Stomach (tissue), 9 donors: ENCODE results near the gene FAM163B. TPM values are rescaled to one million over a fixed set of nuclear protein-coding genes. Genes with fewer than 3 reads are reported as not detected.

ENCODE experiments used
- DNase-seq, 2 donors: peaks; one replicate each; pipeline versions ENCODE4 v3.0.0 to v3.0.0-alpha.2; 2013 to 2019
- H3K27ac ChIP-seq, 5 donors: fragments of 200-600 bp in 4 of 5; sonication (generic) in 4 of 5; one replicate each; pipeline ENCODE4 v1.5.1; 2013 to 2019; ENCODE audit warnings: mild to moderate bottlenecking in 1 of 5, moderate library complexity in 1 of 5
- H3K27me3 ChIP-seq, 3 donors: fragments of 200-600 bp; sonication (generic); one replicate each; pipeline ENCODE4 v1.5.1; 2017 to 2019; ENCODE audit warnings: mixed run types in 1 of 3
- H3K36me3 ChIP-seq, 4 donors: fragments of 200-600 bp; sonication (generic); 1 replicate in 3 of 4; 2 replicates in 1 of 4; pipeline ENCODE4 v1.5.1; 2016 to 2019
- H3K4me1 ChIP-seq, 4 donors: fragments of 200-600 bp; sonication (generic); one replicate each; pipeline ENCODE4 v1.5.1; 2016 to 2019
- H3K4me3 ChIP-seq, 4 donors: fragments of 200-600 bp; sonication (generic) in 3 of 4; one replicate each; pipeline ENCODE4 v1.5.1; 2016 to 2019; ENCODE audit warnings: mild to moderate bottlenecking in 1 of 4
- H3K9me3 ChIP-seq, 4 donors: fragments of 200-600 bp; sonication (generic); one replicate each; pipeline ENCODE4 v1.5.1; 2016 to 2019
- CTCF ChIP-seq, 7 experiments: fragments of 450-650 bp in 4 of 7; fragments of 200-600 bp in 3 of 7; sonication (generic) in 3 of 7; IDR thresholded peaks; one replicate each; pipeline ENCODE4 v1.5.1; 2016 to 2019; ENCODE audit warnings: antibody characterized with exemption in 7 of 7, control low read depth in 2 of 7, mild to moderate bottlenecking in 1 of 7
- EP300 ChIP-seq: sonication (generic); formaldehyde crosslinking; IDR thresholded peaks from one replicate; pipeline ENCODE4 v1.6.1; 2017; ENCODE audit warnings: antibody characterized with exemption
- POLR2A ChIP-seq, 4 donors: fragments of 450-650 bp; IDR thresholded peaks; one replicate each; pipeline ENCODE4 v1.6.1; 2016; ENCODE audit warnings: antibody characterized with exemption in 4 of 4, control low read depth in 2 of 4, mild to moderate bottlenecking in 1 of 4, moderate library complexity in 1 of 4
- POLR2AphosphoS5 ChIP-seq, 3 donors: sonication (generic); formaldehyde crosslinking; IDR thresholded peaks; one replicate each; pipeline ENCODE4 v1.6.1; 2016; ENCODE audit warnings: antibody characterized with exemption in 3 of 3
- WGBS, 5 donors: extraction: QIAGEN DNeasy Blood & Tissue Kit in 3 of 5; methylation state at CpG; one replicate each; pipeline versions ENCODE4 v1.1.5 to v1.1.7; 2013 to 2018; 5-methylcytosine and 5-hydroxymethylcytosine counted together
- intact Hi-C: fragments of 100-400 bp; cut with DNase I; formaldehyde crosslinking; loops from one replicate; pipeline ENCODE4 v1.15.1; 2023; ENCODE audit warnings: low total_unique reads
- polyA plus RNA-seq, 3 donors: library from polyadenylated mRNA; stranded (reverse); fragments of 200-250 nt; gene quantifications; one replicate each; pipeline ENCODE4 v1.2.3, GENCODE V29; 2013
- total RNA-seq, 5 donors: library from RNA; depleted of rRNA; stranded (reverse); fragments of >200 nt; gene quantifications; one replicate each; pipeline versions ENCODE4 v1.1.0 to v1.2.3, GENCODE V29; 2014 to 2016
- donor health status: healthy with polysubstance abuse.
- donor health status: Bipolar disorder and iron deficiency.
- donor health status: healthy.

The FAM163B gene
- total and polyA plus RNA-seq, 8 donors = not detected

- DNase-seq = no peak
- Histone ChIP-seq H3K36me3 (no peaks in the 10 kb centered on the region), H3K4me3 (no peak overlapping the region), H3K27ac (no peak overlapping the region), H3K27me3 (peaks cover 17 to 100% (median 40%) of the 10 kb centered on the region in 3 donors), H3K4me1 (peaks cover 0 to 5% (median 2%) of the 10 kb centered on the region in 4 donors), H3K9me3 (no peaks in the 10 kb centered on the region)
- TF ChIP-seq POLR2AphosphoS5 (IDR thresholded peaks at IDR 0.05) (no peak), CTCF (IDR thresholded peaks at IDR 0.05) (no peak), POLR2A (IDR thresholded peaks at IDR 0.05) (no peak), EP300 (no peak)
- intact Hi-C loops = no loop called here
- WGBS, 5 donors = 78 to 91% (median 79%) methylated on average over 9 of the region's 9 CpGs
Measured at GRCh38 chr9:133612051-133612450, 2.9 kb upstream of the FAM163B start.

GRCh38 chr9:133610845-133611244 is 1.7 kb upstream of the FAM163B start:
- Histone ChIP-seq H3K36me3 (no peaks in the 10 kb centered on the region), H3K27ac (no peak overlapping the region), H3K4me1 (peaks cover 0 to 5% (median 2%) of the 10 kb centered on the region in 4 donors), H3K4me3 (no peak overlapping the region), H3K27me3 (peaks cover 19 to 100% (median 45%) of the 10 kb centered on the region in 3 donors), H3K9me3 (no peaks in the 10 kb centered on the region)
- intact Hi-C loops = no loop called here
- TF ChIP-seq CTCF (IDR thresholded peaks at IDR 0.05) = no peak
- TF ChIP-seq POLR2AphosphoS5 (IDR thresholded peaks at IDR 0.05) = no peak
- TF ChIP-seq EP300 = no peak
- no peak for TF ChIP-seq POLR2A (IDR thresholded peaks at IDR 0.05)
- no peak for DNase-seq
- 62 to 86% (median 76%) methylated on average over 5 of the region's 5 CpGs for WGBS, 5 donors

- H3K27ac ChIP-seq = no peak overlapping the region
- 10 to 63% (median 14%) methylated on average over 2 to 41 of the region's 41 CpGs for WGBS, 5 donors
- peaks cover 0 to 5% (median 2%) of the 10 kb centered on the region in 4 donors for H3K4me1 ChIP-seq
- intact Hi-C loops = no loop called here
- DNase-seq = no peak
- no peaks in the 10 kb centered on the region for H3K36me3 ChIP-seq
- no peak for TF ChIP-seq POLR2A (IDR thresholded peaks at IDR 0.05)
- no peaks in the 10 kb centered on the region for H3K9me3 ChIP-seq
- H3K4me3 ChIP-seq = peak overlapping the region in 2 of 4 donors; percentile 7 to 27
- peaks cover 19 to 100% (median 46%) of the 10 kb centered on the region in 3 donors for H3K27me3 ChIP-seq
Measured at GRCh38 chr9:133608889-133609288, 300 bp downstream of the FAM163B start.

- no peak for TF ChIP-seq CTCF (IDR thresholded peaks at IDR 0.05)
- no peak for TF ChIP-seq POLR2AphosphoS5 (IDR thresholded peaks at IDR 0.05)
- no peak for TF ChIP-seq EP300
- no peak for TF ChIP-seq POLR2A (IDR thresholded peaks at IDR 0.05)
- Histone ChIP-seq H3K4me1 (peaks cover 0 to 5% (median 2%) of the 10 kb centered on the region in 4 donors), H3K36me3 (no peaks in the 10 kb centered on the region), H3K27me3 (peaks cover 19 to 100% (median 44%) of the 10 kb centered on the region in 3 donors), H3K9me3 (no peaks in the 10 kb centered on the region), H3K4me3 (no peak overlapping the region), H3K27ac (no peak overlapping the region)
- 55 to 79% (median 76%) methylated on average over 7 of the region's 7 CpGs for WGBS, 5 donors
- no peak for DNase-seq
- intact Hi-C loops = no loop called here
Measured at GRCh38 chr9:133608382-133608781, 807 bp downstream of the FAM163B start.

- TF ChIP-seq POLR2A (IDR thresholded peaks at IDR 0.05) = no peak
- TF ChIP-seq CTCF (IDR thresholded peaks at IDR 0.05) = no peak
- no peak for TF ChIP-seq EP300
- TF ChIP-seq POLR2AphosphoS5 (IDR thresholded peaks at IDR 0.05) = no peak
- no peaks in the 10 kb centered on the region for H3K36me3 ChIP-seq
- H3K27me3 ChIP-seq = peaks cover 19 to 100% (median 44%) of the 10 kb centered on the region in 3 donors
- no peak overlapping the region for H3K27ac ChIP-seq
- no peak overlapping the region for H3K4me3 ChIP-seq
- DNase-seq = no peak
- WGBS, 5 donors = 76 to 84% (median 80%) methylated on average over 8 of the region's 8 CpGs
- H3K4me1 ChIP-seq = peaks cover 0 to 5% (median 2%) of the 10 kb centered on the region in 4 donors
- intact Hi-C loops = no loop called here
- no peaks in the 10 kb centered on the region for H3K9me3 ChIP-seq
Measured at GRCh38 chr9:133607976-133608375, 1.2 kb downstream of the FAM163B start.
